GM19372 (cell line): ENCODE data around the gene SGCD.
"Not testable (repeated sequence)": the region's sequence is repeated elsewhere in the genome, so short reads cannot be mapped to it uniquely, and the experiment has no call there.

Source experiments
- ATAC-seq: cut with Tn5 transposase; IDR thresholded peaks from one replicate; pipeline ENCODE4 v1.9.1; 2021; ENCODE audit warnings: mild to moderate bottlenecking, low read depth, moderate library complexity; ENCODE audit not compliant: unreplicated experiment

SGCD gene

GRCh38 chr5:156552855-156553358 lies 225.9 kb downstream of the SGCD start:
- ATAC-seq: no peak

GRCh38 chr5:156556666-156557406 lies 229.9 kb downstream of the SGCD start:
- ATAC-seq: no peak

- no peak for ATAC-seq
Observed at GRCh38 chr5:156560002-156560401, 233.0 kb downstream of the SGCD start.

- ATAC-seq: no peak
Observed at GRCh38 chr5:156561651-156562050, 234.7 kb downstream of the SGCD start.

GRCh38 chr5:156570615-156571014 lies 243.7 kb downstream of the SGCD start:
- ATAC-seq: no peak

- no peak for ATAC-seq
Observed at GRCh38 chr5:156581725-156582124, 254.8 kb downstream of the SGCD start.

GRCh38 chr5:156582193-156582598 lies 255.2 kb downstream of the SGCD start:
- ATAC-seq: no peak

GRCh38 chr5:156584871-156585270 lies 257.9 kb downstream of the SGCD start:
- no peak for ATAC-seq

GRCh38 chr5:156585999-156586398 lies 259.0 kb downstream of the SGCD start:
- no peak for ATAC-seq

GRCh38 chr5:156587012-156587411 lies 260.0 kb downstream of the SGCD start:
- no peak for ATAC-seq

- no peak for ATAC-seq
Observed at GRCh38 chr5:156588306-156588705, 261.3 kb downstream of the SGCD start.

- ATAC-seq: no peak
Observed at GRCh38 chr5:156589104-156589945, 262.4 kb downstream of the SGCD start.

GRCh38 chr5:156589946-156590216 lies 262.9 kb downstream of the SGCD start:
- no peak for ATAC-seq

- no peak for ATAC-seq
Observed at GRCh38 chr5:156590978-156591377, 264.0 kb downstream of the SGCD start.

GRCh38 chr5:156591631-156592030 lies 264.7 kb downstream of the SGCD start:
- no peak for ATAC-seq

GRCh38 chr5:156593546-156593945 lies 266.6 kb downstream of the SGCD start:
- no peak for ATAC-seq

GRCh38 chr5:156594406-156594805 lies 267.4 kb downstream of the SGCD start:
- no peak for ATAC-seq

- ATAC-seq: no peak
Observed at GRCh38 chr5:156595132-156595787, 268.3 kb downstream of the SGCD start.

GRCh38 chr5:156597276-156597675 lies 270.3 kb downstream of the SGCD start:
- ATAC-seq: no peak

- no peak for ATAC-seq
Observed at GRCh38 chr5:156598964-156599363, 272.0 kb downstream of the SGCD start.

GRCh38 chr5:156610582-156610981 lies 283.6 kb downstream of the SGCD start:
- ATAC-seq: not testable (repeated sequence)
